HG03442 (cell line): Measurements from ENCODE around the gene ADD1.

Experiments
- ATAC-seq: cut with Tn5 transposase; IDR thresholded peaks from one replicate; pipeline ENCODE4 v1.9.1; 2021; ENCODE audit warnings: mild to moderate bottlenecking, moderate library complexity; ENCODE audit not compliant: unreplicated experiment

The ADD1 gene

GRCh38 chr4:2833671-2834000 lies 10.0 kb upstream of the ADD1 start:
- ATAC-seq = no peak

- no peak for ATAC-seq
These were observed 9.4 kb upstream of the ADD1 start for GRCh38 chr4:2834001-2834921.

- no peak for ATAC-seq
These were observed 7.7 kb upstream of the ADD1 start for GRCh38 chr4:2835978-2836377.

- ATAC-seq = no peak
These were observed 7.2 kb upstream of the ADD1 start for GRCh38 chr4:2836391-2836859.

- no peak for ATAC-seq
These were observed 6.3 kb upstream of the ADD1 start for GRCh38 chr4:2837110-2837903.

GRCh38 chr4:2837904-2838496 lies 5.6 kb upstream of the ADD1 start:
- no peak for ATAC-seq

- ATAC-seq = no peak
These were observed 4.6 kb upstream of the ADD1 start for GRCh38 chr4:2839060-2839459.

GRCh38 chr4:2842687-2843262 lies 869 bp upstream of the ADD1 start:
- ATAC-seq = peak; percentile 3

GRCh38 chr4:2843941-2844584 lies 419 bp downstream of the ADD1 start:
- ATAC-seq = peak; percentile 20

- no peak for ATAC-seq
These were observed 2.5 kb downstream of the ADD1 start for GRCh38 chr4:2846172-2846571.

GRCh38 chr4:2847302-2847871 lies 3.7 kb downstream of the ADD1 start:
- ATAC-seq = no peak

GRCh38 chr4:2848449-2848848 lies 4.8 kb downstream of the ADD1 start:
- ATAC-seq = no peak

GRCh38 chr4:2849267-2850152 lies 5.9 kb downstream of the ADD1 start:
- no peak for ATAC-seq

GRCh38 chr4:2850966-2851798 lies 7.5 kb downstream of the ADD1 start:
- no peak for ATAC-seq

- ATAC-seq = no peak
These were observed 8.9 kb downstream of the ADD1 start for GRCh38 chr4:2852481-2852921.

- ATAC-seq = no peak
These were observed 11.9 kb downstream of the ADD1 start for GRCh38 chr4:2855584-2855983.

- ATAC-seq = no peak
These were observed 12.6 kb downstream of the ADD1 start for GRCh38 chr4:2856266-2856665.

- ATAC-seq = no peak
These were observed 13.8 kb downstream of the ADD1 start for GRCh38 chr4:2857349-2857927.
